Body of pancreas (tissue), 4 donors: ENCODE results near the gene EAPP. TPM values are rescaled to one million over a fixed set of nuclear protein-coding genes. Genes with fewer than 3 reads are reported as not detected.
"Not testable (repeated sequence)": the region's sequence is repeated elsewhere in the genome, so short reads cannot be mapped to it uniquely, and the experiment has no call there.

Experiments used
- ATAC-seq: fragments of 150-250 bp; one replicate; pipeline ENCODE4 v1.9.1; 2016
- DNase-seq, 4 donors: peaks; one replicate each; pipeline ENCODE4 v3.0.0-alpha.2; 2019
- H3K27ac ChIP-seq, 4 donors: fragments of 200-600 bp; sonication (generic); 1 replicate in 3 of 4; 2 replicates in 1 of 4; pipeline versions ENCODE4 v1.5.1 to v1.6.1; 2016 to 2019; ENCODE audit warnings: mild to moderate bottlenecking in 1 of 4, mixed read lengths in 1 of 4, moderate library complexity in 1 of 4
- H3K27me3 ChIP-seq, 2 donors: fragments of 200-600 bp; sonication (generic); one replicate each; pipeline ENCODE4 v1.6.0; 2016; ENCODE audit warnings: mild to moderate bottlenecking in 1 of 2
- H3K36me3 ChIP-seq, 2 donors: fragments of 200-600 bp; sonication (generic); replicated peaks in 1 of 2; 2 replicates each; pipeline ENCODE4 v1.5.1; 2016; ENCODE audit warnings: low read depth in 2 of 2; ENCODE audit not compliant: insufficient read depth in 1 of 2
- H3K4me1 ChIP-seq: fragments of 200-600 bp; sonication (generic); one replicate; pipeline ENCODE4 v1.6.0; 2016
- H3K4me3 ChIP-seq, 2 donors: fragments of 200-600 bp; sonication (generic); 1 replicate in 1 of 2; 2 replicates in 1 of 2; pipeline ENCODE4 v1.5.1; 2016 to 2019
- H3K9me3 ChIP-seq, 3 donors: fragments of 200-600 bp; sonication (generic); 1 replicate in 2 of 3; 2 replicates in 1 of 3; pipeline ENCODE4 v1.5.1; 2016
- CTCF ChIP-seq, 7 experiments: fragments of 450-650 bp in 4 of 7; fragments of 200-600 bp in 3 of 7; sonication (generic) in 3 of 7; IDR thresholded peaks; one replicate each; pipeline ENCODE4 v1.5.1; 2016 to 2019; ENCODE audit warnings: antibody characterized with exemption in 7 of 7
- POLR2A ChIP-seq, 3 donors: fragments of 450-650 bp; IDR thresholded peaks; one replicate each; pipeline ENCODE4 v1.6.1; 2016; ENCODE audit warnings: antibody characterized with exemption in 3 of 3, mild to moderate bottlenecking in 2 of 3
- WGBS, 2 donors: methylation state at CpG; one replicate each; pipeline ENCODE4 v1.1.5; 2017; 5-methylcytosine and 5-hydroxymethylcytosine counted together
- intact Hi-C: fragments of 100-400 bp; cut with DNase I; formaldehyde crosslinking; loops from one replicate; pipeline ENCODE4 v1.15.1; 2023
- total RNA-seq, 2 donors: library from RNA; depleted of rRNA; stranded (reverse); fragments of >200 nt; gene quantifications; one replicate each; pipeline ENCODE4 v1.1.0, GENCODE V29; 2016

Gene EAPP
- total RNA-seq, 2 donors from 2014 or later: 11.9 to 27.8 TPM

- no peaks in the 10 kb centered on the region for H3K27me3 ChIP-seq
- TF ChIP-seq CTCF (IDR thresholded peaks at IDR 0.05) (no peak), POLR2A (IDR thresholded peaks at IDR 0.05) (peak in 1 of 3 donors; percentile 17)
- 16 to 37% methylated on average over 9 of the region's 9 CpGs for WGBS, 2 donors
- peak overlapping the region; percentile 67 to 82 (median 72) for H3K27ac ChIP-seq
- no peaks in the 10 kb centered on the region for H3K36me3 ChIP-seq
- peaks cover 12% of the 10 kb centered on the region for H3K4me1 ChIP-seq
- no peaks in the 10 kb centered on the region for H3K9me3 ChIP-seq
- ATAC-seq (no peak), DNase-seq (peak in 1 of 4 donors; percentile 26)
- no peak overlapping the region for H3K4me3 ChIP-seq
- intact Hi-C loops: no loop called here
Measured at GRCh38 chr14:34554540-34555250, 15.2 kb upstream of the EAPP start.

DNA sequence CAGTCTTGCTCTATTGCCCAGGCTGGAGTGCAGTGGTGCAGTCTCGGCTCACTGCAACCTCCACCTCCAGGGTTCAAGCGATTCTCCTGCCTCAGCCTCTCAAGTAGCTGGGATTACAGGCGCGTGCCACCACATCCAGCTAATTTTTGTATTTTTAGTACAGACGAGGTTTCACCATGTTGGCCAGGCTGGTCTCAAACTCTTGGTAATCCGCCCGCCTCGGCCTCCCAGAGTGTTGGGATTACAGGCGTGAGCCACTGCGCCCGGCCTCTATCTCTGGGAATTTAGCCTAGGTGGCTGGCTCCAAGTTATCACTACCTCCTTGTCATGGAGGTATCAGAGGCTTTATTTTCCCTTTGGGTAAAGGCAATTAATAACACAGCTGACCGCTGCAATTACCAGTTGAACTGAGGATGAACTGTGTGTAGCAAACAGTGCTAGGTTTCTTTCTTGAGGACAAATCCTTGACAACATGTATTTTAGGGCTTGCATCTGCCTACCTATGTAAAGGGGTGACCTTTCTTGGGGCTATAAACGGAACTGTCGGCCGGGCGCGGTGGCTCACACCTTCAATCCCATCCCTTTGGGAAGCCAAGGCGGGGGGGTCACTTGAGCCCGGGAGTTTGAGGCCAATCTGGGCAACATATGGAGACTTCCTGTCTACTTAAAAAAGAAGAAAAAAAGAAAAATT, 9.9 kb upstream of the EAPP start:
- DNase-seq: peak in 1 of 4 donors; percentile 5
- H3K9me3 ChIP-seq, ATAC-seq, H3K27ac ChIP-seq, H3K27me3 ChIP-seq, intact Hi-C loops, H3K4me3 ChIP-seq, H3K36me3 ChIP-seq, H3K4me1 ChIP-seq: not testable (repeated sequence)
- WGBS, 2 donors: 88% methylated on average over 19 of the region's 19 CpGs

- no peak for TF ChIP-seq POLR2A (IDR thresholded peaks at IDR 0.05)
- TF ChIP-seq CTCF (IDR thresholded peaks at IDR 0.05): no peak
- 86 to 92% methylated on average over 14 of the region's 14 CpGs for WGBS, 2 donors
- Histone ChIP-seq H3K4me1 (no peaks in the 10 kb centered on the region), H3K27me3 (no peaks in the 10 kb centered on the region), H3K9me3 (no peaks in the 10 kb centered on the region), H3K36me3 (no peaks in the 10 kb centered on the region), H3K27ac (peak overlapping the region in 2 of 4 donors; percentile 7 to 22), H3K4me3 (no peak overlapping the region)
- intact Hi-C loops: no loop called here
- peak in 1 of 4 donors; percentile 5 for DNase-seq
- no peak for ATAC-seq
Measured at GRCh38 chr14:34548472-34548981, 9.0 kb upstream of the EAPP start.

- H3K4me3 ChIP-seq, H3K27me3 ChIP-seq, H3K9me3 ChIP-seq, DNase-seq, H3K4me1 ChIP-seq, H3K27ac ChIP-seq, intact Hi-C loops, H3K36me3 ChIP-seq: not testable (repeated sequence)
- WGBS, 2 donors: no CpG with 5 or more reads among the region's 16 CpGs
- ATAC-seq: peak; percentile 2
Measured at GRCh38 chr14:34547136-34547520, 7.6 kb upstream of the EAPP start.

DNA sequence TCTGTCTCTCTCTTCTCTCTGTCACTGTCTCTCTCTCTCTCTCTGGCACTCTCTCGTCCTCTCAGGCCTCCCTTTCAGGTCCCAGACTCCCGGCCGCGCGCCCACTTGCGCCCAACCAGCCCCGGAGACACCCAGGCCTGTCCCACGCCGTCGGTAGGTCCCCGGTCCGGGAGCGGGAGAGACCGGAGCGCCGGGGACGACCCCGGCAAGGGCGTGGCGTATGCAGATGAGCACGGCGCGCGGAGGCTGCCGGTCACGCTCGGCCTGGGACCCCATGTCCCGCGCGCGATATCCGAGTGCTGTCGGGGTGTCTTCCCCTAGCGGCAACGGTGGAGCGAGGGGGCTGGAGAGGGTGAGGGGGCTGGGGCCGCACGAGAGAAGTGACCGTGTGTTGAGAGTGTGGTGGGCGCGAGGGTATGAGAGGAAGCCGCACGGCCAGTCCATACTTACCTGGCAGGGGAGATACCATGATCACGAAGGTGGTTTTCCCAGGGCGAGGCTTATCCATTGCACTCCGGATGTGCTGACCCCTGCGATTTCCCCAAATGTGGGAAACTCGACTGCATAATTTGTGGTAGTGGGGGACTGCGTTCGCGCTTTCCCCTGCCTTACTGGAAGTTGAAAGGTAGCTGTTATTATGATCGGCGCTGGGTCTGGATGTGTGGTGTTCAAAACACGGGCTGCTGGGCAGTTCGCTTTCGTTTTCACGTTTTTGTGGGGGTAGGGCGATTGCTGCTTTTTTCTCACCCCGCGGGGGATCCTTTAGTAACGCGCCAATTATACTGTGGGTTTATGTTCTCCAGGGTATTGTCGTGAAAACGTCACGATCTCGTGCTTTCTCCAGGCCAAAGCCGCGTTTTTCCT, 7.0 kb upstream of the EAPP start:
- no CpG with 5 or more reads among the region's 68 CpGs for WGBS, 2 donors
- H3K36me3 ChIP-seq, H3K27me3 ChIP-seq, DNase-seq, H3K4me1 ChIP-seq, H3K27ac ChIP-seq, H3K9me3 ChIP-seq, H3K4me3 ChIP-seq, intact Hi-C loops: not testable (repeated sequence)
- ATAC-seq: peak; percentile 86

GRCh38 chr14:34540181-34541059, 919 bp upstream of the EAPP start:
- H3K4me3 ChIP-seq: peak overlapping the region in 1 of 2 donors; percentile 19
- DNase-seq, intact Hi-C loops, H3K36me3 ChIP-seq, H3K9me3 ChIP-seq, ATAC-seq, H3K27me3 ChIP-seq: not testable (repeated sequence)
- 75 to 79% methylated on average over 14 to 15 of the region's 19 CpGs for WGBS, 2 donors
- H3K27ac ChIP-seq: peak overlapping the region; percentile 86 to 96 (median 92)
- H3K4me1 ChIP-seq: peaks cover 21% of the 10 kb centered on the region
